ENCODE results near the gene DGKB. TPM values are rescaled to one million over a fixed set of nuclear protein-coding genes. Genes with fewer than 3 reads are reported as not detected.
"Not testable (repeated sequence)": the region's sequence is repeated elsewhere in the genome, so short reads cannot be mapped to it uniquely, and the experiment has no call there.

The DGKB gene
- total RNA-seq, 1 donor from 2014 or later = not detected

DNA sequence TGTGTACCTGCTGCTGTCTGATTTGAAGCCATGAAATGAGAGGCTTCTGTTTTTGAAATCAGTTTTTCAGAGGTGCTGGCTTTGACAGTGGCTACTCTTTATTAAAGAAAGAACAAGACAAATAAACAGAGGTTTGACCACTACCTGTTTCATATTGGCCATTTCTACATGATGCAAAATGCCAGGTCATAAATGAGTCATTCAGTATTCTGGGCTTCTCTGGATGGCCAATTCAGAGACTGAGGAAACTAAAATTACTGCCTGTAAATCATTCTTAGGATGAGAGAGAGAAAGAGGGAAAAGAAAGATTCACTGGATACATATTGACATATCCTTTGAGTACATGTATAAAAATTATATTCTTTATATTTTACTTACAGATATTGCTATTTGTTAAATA, 609.8 kb downstream of the DGKB start:
- DNase-seq (no peak), ATAC-seq (no peak)
- Histone ChIP-seq H3K27ac (no peak overlapping the region), H3K36me3 (no peaks in the 10 kb centered on the region), H3K4me1 (no peaks in the 10 kb centered on the region), H3K4me3 (no peak overlapping the region), H3K9me3 (no peaks in the 10 kb centered on the region), H3K27me3 (no peaks in the 10 kb centered on the region)
- TF ChIP-seq CTCF (IDR thresholded peaks at IDR 0.05) = no peak
- intact Hi-C loops (cut with DNase I) = no loop called here

DNA sequence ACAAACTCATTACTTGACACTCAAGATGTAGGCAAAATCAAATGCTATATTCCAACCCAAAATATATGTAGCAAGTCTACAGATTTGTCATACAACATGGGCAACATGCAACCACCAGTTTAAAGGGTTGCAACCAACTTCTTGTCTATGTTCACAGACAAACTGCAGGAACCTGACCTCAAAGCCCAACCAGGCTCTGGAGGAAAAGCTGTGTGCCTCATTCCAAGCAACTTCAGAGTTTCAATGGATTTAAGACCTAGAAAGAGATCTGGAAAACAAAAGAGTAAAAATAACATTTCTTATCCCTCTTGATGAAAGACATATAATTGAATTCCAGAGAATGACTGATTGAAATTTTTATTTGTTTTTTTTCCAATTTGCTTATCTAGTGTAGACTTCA, 612.6 kb downstream of the DGKB start:
- H3K36me3 ChIP-seq = no peaks in the 10 kb centered on the region
- intact Hi-C loops (cut with DNase I) = no loop called here
- ATAC-seq = no peak
- no peaks in the 10 kb centered on the region for H3K4me1 ChIP-seq
- no peak for TF ChIP-seq CTCF (IDR thresholded peaks at IDR 0.05)
- H3K27me3 ChIP-seq = no peaks in the 10 kb centered on the region
- no peak overlapping the region for H3K4me3 ChIP-seq
- no peak overlapping the region for H3K27ac ChIP-seq
- no peaks in the 10 kb centered on the region for H3K9me3 ChIP-seq
- no peak for DNase-seq

DNA sequence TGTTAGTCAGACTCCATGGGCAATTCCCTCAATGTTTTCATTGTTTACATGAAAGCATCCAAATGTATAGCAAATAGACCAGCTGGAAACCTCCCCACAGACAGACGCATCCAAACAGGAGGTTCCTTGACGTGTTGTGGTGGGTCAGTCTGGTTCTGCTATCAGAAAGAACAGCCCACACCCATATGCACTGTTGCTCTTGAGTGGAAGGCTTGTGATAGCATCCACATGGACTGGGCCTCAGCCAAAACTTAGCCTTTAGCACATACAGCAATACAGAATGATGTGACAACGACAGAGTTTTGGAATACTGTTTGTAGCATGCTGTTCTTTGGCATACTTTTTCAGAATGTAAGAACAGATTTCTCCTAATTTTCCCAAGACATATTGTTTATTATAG, 613.9 kb downstream of the DGKB start:
- no peak for DNase-seq
- TF ChIP-seq CTCF (IDR thresholded peaks at IDR 0.05) = no peak
- Histone ChIP-seq H3K27ac (no peak overlapping the region), H3K36me3 (no peaks in the 10 kb centered on the region), H3K27me3 (no peaks in the 10 kb centered on the region), H3K4me1 (no peaks in the 10 kb centered on the region), H3K4me3 (no peak overlapping the region), H3K9me3 (no peaks in the 10 kb centered on the region)
- intact Hi-C loops (cut with DNase I) = no loop called here
- no peak for ATAC-seq

DNA sequence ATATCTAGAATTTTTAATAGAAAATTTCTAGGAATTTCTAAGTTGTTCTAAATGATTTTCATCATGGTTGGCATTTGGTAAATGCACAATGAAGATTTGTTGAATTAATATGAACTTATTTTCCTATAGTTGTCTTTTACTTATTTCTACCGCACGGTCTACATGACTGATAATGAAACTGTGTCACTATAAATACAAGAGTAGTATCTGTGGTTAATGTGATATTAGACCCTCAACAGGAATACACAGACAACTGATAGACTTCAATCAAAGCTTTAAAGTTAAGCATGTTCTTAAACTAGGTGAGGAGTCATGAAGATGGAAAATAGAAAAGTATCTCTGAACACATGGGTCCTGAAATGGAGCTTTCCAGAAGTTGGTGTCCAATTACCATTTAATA, 615.2 kb downstream of the DGKB start:
- no peak overlapping the region for H3K4me3 ChIP-seq
- no peak for ATAC-seq
- no peaks in the 10 kb centered on the region for H3K4me1 ChIP-seq
- H3K27me3 ChIP-seq = no peaks in the 10 kb centered on the region
- intact Hi-C loops (cut with DNase I) = no loop called here
- no peak for TF ChIP-seq CTCF (IDR thresholded peaks at IDR 0.05)
- no peaks in the 10 kb centered on the region for H3K36me3 ChIP-seq
- no peak for DNase-seq
- H3K27ac ChIP-seq = no peak overlapping the region
- no peaks in the 10 kb centered on the region for H3K9me3 ChIP-seq

- H3K4me3 ChIP-seq = no peak overlapping the region
- no peaks in the 10 kb centered on the region for H3K27me3 ChIP-seq
- H3K4me1 ChIP-seq = no peaks in the 10 kb centered on the region
- no peak for DNase-seq
- no peaks in the 10 kb centered on the region for H3K9me3 ChIP-seq
- no peak overlapping the region for H3K27ac ChIP-seq
- H3K36me3 ChIP-seq = no peaks in the 10 kb centered on the region
- intact Hi-C loops (cut with DNase I) = no loop called here
- TF ChIP-seq CTCF (IDR thresholded peaks at IDR 0.05) = no peak
- no peak for ATAC-seq
These were observed 616.5 kb downstream of the DGKB start for GRCh38 chr7:14286036-14286435.

DNA sequence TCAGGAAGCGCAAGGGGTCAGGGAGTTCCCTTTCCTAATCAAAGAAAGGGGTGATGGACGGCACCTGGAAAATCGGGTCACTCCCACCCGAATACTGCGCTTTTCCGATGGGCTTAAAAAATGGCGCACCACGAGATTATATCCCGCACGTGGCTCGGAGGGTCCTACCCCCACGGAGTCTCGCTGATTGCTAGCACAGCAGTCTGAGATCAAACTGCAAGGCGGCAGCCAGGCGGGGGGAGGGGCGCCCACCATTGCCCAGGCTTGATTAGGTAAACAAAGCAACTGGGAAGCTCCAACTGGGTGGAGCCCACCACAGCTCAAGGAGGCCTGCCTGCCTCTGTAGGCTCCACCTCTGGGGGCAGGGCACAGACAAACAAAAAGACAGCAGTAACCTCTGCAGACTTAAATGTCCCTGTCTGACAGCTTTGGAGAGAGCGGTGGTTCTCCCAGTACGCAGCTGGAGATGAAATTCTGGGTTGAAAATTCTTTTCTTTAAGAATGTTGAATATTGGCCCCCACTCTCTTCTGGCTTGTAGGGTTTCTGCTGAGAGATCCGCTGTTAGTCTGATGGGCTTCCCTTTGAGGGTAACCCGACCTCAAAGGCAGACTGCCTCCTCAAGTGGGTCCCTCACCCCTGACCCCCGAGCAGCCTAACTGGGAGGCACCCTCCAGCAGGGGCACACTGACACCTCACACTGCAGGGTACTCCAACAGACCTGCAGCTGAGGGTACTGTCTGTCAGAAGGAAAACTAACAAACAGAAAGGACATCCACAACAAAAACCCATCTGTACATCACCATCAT, 623.3 kb downstream of the DGKB start:
- ATAC-seq; H3K4me1 ChIP-seq; H3K27ac ChIP-seq; DNase-seq; H3K27me3 ChIP-seq; intact Hi-C loops (cut with DNase I); H3K9me3 ChIP-seq; H3K4me3 ChIP-seq; H3K36me3 ChIP-seq: not testable (repeated sequence)

Data from upper lobe of right lung (tissue), 1 donor.